ENCODE results near the gene NCOA3. TPM values are rescaled to one million over a fixed set of nuclear protein-coding genes. Genes with fewer than 3 reads are reported as not detected.

NCOA3 gene
- total RNA-seq, 3 donors from 2014 or later: 40.6 to 57.1 (median 45.1) TPM

GRCh38 chr20:47686545-47686944 is 184.9 kb downstream of the NCOA3 start:
- no peak for DNase-seq (ENCODE audit: low spot score in 2 of 2)
- no peak overlapping the region for H3K4me3 ChIP-seq
- H3K9me3 ChIP-seq: peaks cover 10 to 16% of the 10 kb centered on the region in 2 donors
- no peak overlapping the region for H3K27ac ChIP-seq
- no peaks in the 10 kb centered on the region for H3K4me1 ChIP-seq
- intact Hi-C loops (cut with DNase I; ENCODE audit: low total_unique reads): no loop called here
- no peaks in the 10 kb centered on the region for H3K36me3 ChIP-seq
- TF ChIP-seq, protein P1, sequence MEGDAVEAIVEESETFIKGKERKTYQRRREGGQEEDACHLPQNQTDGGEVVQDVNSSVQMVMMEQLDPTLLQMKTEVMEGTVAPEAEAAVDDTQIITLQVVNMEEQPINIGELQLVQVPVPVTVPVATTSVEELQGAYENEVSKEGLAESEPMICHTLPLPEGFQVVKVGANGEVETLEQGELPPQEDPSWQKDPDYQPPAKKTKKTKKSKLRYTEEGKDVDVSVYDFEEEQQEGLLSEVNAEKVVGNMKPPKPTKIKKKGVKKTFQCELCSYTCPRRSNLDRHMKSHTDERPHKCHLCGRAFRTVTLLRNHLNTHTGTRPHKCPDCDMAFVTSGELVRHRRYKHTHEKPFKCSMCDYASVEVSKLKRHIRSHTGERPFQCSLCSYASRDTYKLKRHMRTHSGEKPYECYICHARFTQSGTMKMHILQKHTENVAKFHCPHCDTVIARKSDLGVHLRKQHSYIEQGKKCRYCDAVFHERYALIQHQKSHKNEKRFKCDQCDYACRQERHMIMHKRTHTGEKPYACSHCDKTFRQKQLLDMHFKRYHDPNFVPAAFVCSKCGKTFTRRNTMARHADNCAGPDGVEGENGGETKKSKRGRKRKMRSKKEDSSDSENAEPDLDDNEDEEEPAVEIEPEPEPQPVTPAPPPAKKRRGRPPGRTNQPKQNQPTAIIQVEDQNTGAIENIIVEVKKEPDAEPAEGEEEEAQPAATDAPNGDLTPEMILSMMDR (IDR thresholded peaks at IDR 0.05): no peak
- TF ChIP-seq POLR2AphosphoS5 (IDR thresholded peaks at IDR 0.05): no peak
- no peak for TF ChIP-seq POLR2A (IDR thresholded peaks at IDR 0.05)
- no peaks in the 10 kb centered on the region for H3K27me3 ChIP-seq

DNA sequence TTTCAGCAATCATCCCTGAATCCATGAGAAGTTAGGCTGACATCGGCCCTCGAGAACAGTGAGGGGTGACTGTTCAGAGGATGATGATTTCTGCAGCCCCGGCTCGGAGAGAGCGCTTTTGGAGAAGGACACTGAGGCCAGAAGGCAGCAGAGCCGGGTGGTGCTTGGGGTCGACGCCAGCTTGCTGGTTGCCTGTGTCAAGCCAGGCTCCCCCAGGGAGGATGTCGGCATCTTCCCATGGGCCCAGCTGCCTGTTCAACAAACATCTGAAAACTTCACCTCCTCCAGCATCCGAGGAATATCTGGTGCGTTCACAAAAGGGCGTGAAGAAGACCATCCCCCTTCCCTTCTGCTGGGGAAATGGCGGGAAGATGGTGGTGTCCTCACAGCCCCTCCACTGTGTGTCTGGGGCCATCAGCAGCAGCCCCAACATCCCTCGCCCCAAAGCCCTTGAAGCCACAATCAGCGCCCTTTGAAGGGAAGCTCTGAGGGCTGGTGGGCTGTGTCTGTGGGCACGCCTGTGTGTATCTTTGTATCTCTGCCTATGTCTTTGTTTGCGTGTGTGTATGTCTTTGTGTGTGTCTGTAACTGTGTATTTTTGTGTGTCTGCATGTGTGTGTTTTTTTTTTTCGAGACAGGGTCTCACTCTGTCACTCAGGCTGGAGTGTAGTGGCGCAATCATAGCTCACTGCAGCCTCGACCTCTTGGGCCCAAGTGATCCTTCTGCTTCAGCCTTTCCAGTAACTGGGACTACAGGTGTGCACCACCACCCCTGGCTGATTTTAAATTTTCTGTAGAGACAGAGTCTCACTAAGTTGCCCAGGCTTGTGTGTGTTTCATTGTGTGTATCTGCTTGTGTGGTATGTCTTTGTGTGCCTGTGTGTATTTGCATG is 185.7 kb downstream of the NCOA3 start:
- H3K4me1 ChIP-seq: no peaks in the 10 kb centered on the region
- no peak for DNase-seq (ENCODE audit: low spot score in 2 of 2)
- H3K27me3 ChIP-seq: no peaks in the 10 kb centered on the region
- H3K27ac ChIP-seq: no peak overlapping the region
- intact Hi-C loops (cut with DNase I; ENCODE audit: low total_unique reads): no loop called here
- peaks cover 18 to 24% of the 10 kb centered on the region in 2 donors for H3K9me3 ChIP-seq
- H3K36me3 ChIP-seq: no peaks in the 10 kb centered on the region
- no peak overlapping the region for H3K4me3 ChIP-seq
- TF ChIP-seq POLR2AphosphoS5 (IDR thresholded peaks at IDR 0.05): no peak
- TF ChIP-seq POLR2A (IDR thresholded peaks at IDR 0.05): no peak
- TF ChIP-seq, protein P1 (IDR thresholded peaks at IDR 0.05): no peak

- no peak for DNase-seq (ENCODE audit: low spot score in 2 of 2)
- TF ChIP-seq, protein P1 (IDR thresholded peaks at IDR 0.05): no peak
- no peak for TF ChIP-seq POLR2AphosphoS5 (IDR thresholded peaks at IDR 0.05)
- no peak for TF ChIP-seq POLR2A (IDR thresholded peaks at IDR 0.05)
- Histone ChIP-seq H3K9me3 (peaks cover 26 to 37% of the 10 kb centered on the region in 2 donors), H3K36me3 (no peaks in the 10 kb centered on the region), H3K4me3 (no peak overlapping the region), H3K4me1 (no peaks in the 10 kb centered on the region), H3K27me3 (no peaks in the 10 kb centered on the region), H3K27ac (no peak overlapping the region)
- intact Hi-C loops (cut with DNase I; ENCODE audit: low total_unique reads): no loop called here
Observed at GRCh38 chr20:47688385-47689381, 187.0 kb downstream of the NCOA3 start.

DNA sequence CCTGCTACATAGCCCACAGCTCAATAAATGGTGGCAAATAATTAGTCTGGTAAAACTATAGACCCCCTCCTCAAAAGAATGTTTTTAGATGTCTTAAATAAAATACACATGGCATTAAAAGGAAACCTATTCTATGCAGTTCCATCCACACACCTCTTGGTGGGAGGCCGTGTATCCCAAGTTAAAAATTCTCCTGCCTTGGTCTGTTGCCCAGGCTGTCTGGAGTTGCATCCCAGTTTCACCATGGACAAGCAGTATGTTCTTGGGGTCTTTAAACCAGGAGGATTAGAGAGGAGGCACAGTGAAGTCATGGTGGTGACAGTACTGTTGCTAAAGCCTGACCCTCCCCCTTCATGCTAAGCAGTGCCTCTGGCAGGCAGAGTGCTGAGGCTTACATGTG is 188.0 kb downstream of the NCOA3 start:
- Histone ChIP-seq H3K4me1 (no peaks in the 10 kb centered on the region), H3K27me3 (no peaks in the 10 kb centered on the region), H3K27ac (no peak overlapping the region), H3K9me3 (peaks cover 36 to 46% of the 10 kb centered on the region in 2 donors), H3K36me3 (no peaks in the 10 kb centered on the region), H3K4me3 (no peak overlapping the region)
- intact Hi-C loops (cut with DNase I; ENCODE audit: low total_unique reads): no loop called here
- TF ChIP-seq POLR2AphosphoS5 (IDR thresholded peaks at IDR 0.05): no peak
- TF ChIP-seq, protein P1 (IDR thresholded peaks at IDR 0.05): no peak
- TF ChIP-seq POLR2A (IDR thresholded peaks at IDR 0.05): no peak
- DNase-seq (ENCODE audit: low spot score in 2 of 2): no peak
